OCI-LY7 (cell line): ENCODE measurements around the gene CELF2. TPM values are rescaled to one million over a fixed set of nuclear protein-coding genes. Genes with fewer than 3 reads are reported as not detected.

Experiments
- BruUV-seq: library from RNA; stranded (reverse); fragments of 400-500 nt; replicated peaks from 2 replicates; lab custom pipeline; 2021; lab: Mats Ljungman, UMichigan
- CTCF ChIA-PET: fragments of 300-600 bp; sonication (Branson Sonifier 250); formaldehyde crosslinking; loops from one replicate; lab custom pipeline; 2022; ENCODE audit warnings: antibody characterized with exemption; ENCODE audit not compliant: unreplicated experiment; lab: Charles Lee
- POLR2A ChIA-PET: fragments of 300-600 bp; sonication (Branson Sonifier 250); formaldehyde crosslinking; loops from one replicate; lab custom pipeline; 2022; ENCODE audit warnings: antibody characterized with exemption; lab: Charles Lee
- DNase-seq: peaks from one replicate; pipeline ENCODE4 v3.0.0-alpha.2; 2015; ENCODE audit warnings: low spot score
- H2AFZ ChIP-seq: fragments of 200-600 bp; sonication (generic), shearing (Covaris generic); 2 replicates; pipeline ENCODE4 v1.6.1; 2014; ENCODE audit warnings: mild to moderate bottlenecking, antibody characterized with exemption, low read length, moderate library complexity
- H3K27ac ChIP-seq: fragments of 200-600 bp; sonication (generic); 2 replicates; pipeline ENCODE4 v1.5.1; 2014; ENCODE audit warnings: mixed run types, low read depth, mild to moderate bottlenecking, moderate library complexity, low read length, inconsistent platforms; ENCODE audit not compliant: poor library complexity, severe bottlenecking
- H3K36me3 ChIP-seq: fragments of 200-600 bp; sonication (generic); 2 replicates; pipeline ENCODE4 v1.6.1; 2014; ENCODE audit warnings: mild to moderate bottlenecking, antibody characterized with exemption, low read length, moderate library complexity, mixed read lengths; ENCODE audit not compliant: insufficient read depth
- H3K4me1 ChIP-seq: fragments of 200-600 bp; sonication (generic); 2 replicates; pipeline ENCODE4 v1.5.1; 2014; ENCODE audit warnings: mild to moderate bottlenecking, low read length; ENCODE audit not compliant: insufficient read depth, poor library complexity, severe bottlenecking
- H3K4me2 ChIP-seq: fragments of 200-600 bp; sonication (generic); 2 replicates; pipeline ENCODE4 v1.6.1; 2014; ENCODE audit warnings: mild to moderate bottlenecking, low read length
- H3K4me3 ChIP-seq: fragments of 200-600 bp; sonication (generic); 2 replicates; pipeline ENCODE4 v1.5.1; 2014; ENCODE audit warnings: mild to moderate bottlenecking, low read depth, low read length; ENCODE audit not compliant: poor library complexity, severe bottlenecking
- H3K79me2 ChIP-seq: fragments of 200-600 bp; sonication (generic); 2 replicates; pipeline ENCODE4 v1.6.1; 2016; ENCODE audit warnings: low read depth, mild to moderate bottlenecking, low read length, moderate library complexity, mixed read lengths; ENCODE audit not compliant: insufficient read depth
- H3K9me2 ChIP-seq: fragments of 200-600 bp; sonication (generic); 2 replicates; pipeline ENCODE4 v1.6.1; 2016; ENCODE audit warnings: mild to moderate bottlenecking, low read length, mixed read lengths; ENCODE audit not compliant: insufficient read depth
- H3K9me3 ChIP-seq: fragments of 200-600 bp; sonication (generic); 2 replicates; pipeline ENCODE4 v1.6.1; 2014; ENCODE audit warnings: mild to moderate bottlenecking, mixed run types, low read length, mixed read lengths
- H4K20me1 ChIP-seq: fragments of 200-600 bp; sonication (generic); 2 replicates; pipeline ENCODE4 v1.6.1; 2014; ENCODE audit warnings: mild to moderate bottlenecking, antibody characterized with exemption, low read length, moderate library complexity, mixed read lengths; ENCODE audit not compliant: insufficient read depth
- CTCF ChIP-seq: fragments of 200-600 bp; sonication (generic); conservative IDR thresholded peaks from 2 replicates; pipeline ENCODE4 v1.5.1; 2014; ENCODE audit warnings: mild to moderate bottlenecking, antibody characterized with exemption, low read length, moderate library complexity, mixed read lengths
- EZH2phosphoT487 ChIP-seq: fragments of 200-600 bp; sonication (generic); IDR thresholded peaks from 2 replicates; pipeline ENCODE4 v1.6.1; 2018; ENCODE audit warnings: low read depth, borderline replicate concordance, mild to moderate bottlenecking, mixed run types, antibody characterized with exemption, low read length, moderate library complexity, mixed read lengths
- intact Hi-C: fragments of 100-400 bp; cut with micrococcal nuclease; formaldehyde crosslinking; loops from one replicate; pipeline ENCODE4 v1.10.0; 2022; ENCODE audit not compliant: unreplicated experiment
- total RNA-seq, 2 experiments: library from RNA; depleted of rRNA in 1 of 2; stranded (reverse); fragments of >200 nt in 1 of 2; shearing (Covaris generic) in 1 of 2; gene quantifications; 2 replicates each; pipeline ENCODE4 v1.2.3, GENCODE V29; 2014 to 2022

Gene CELF2
- total RNA-seq, 2 experiments from 2014 or later: 5.4 to 19.1 TPM

GRCh38 chr10:11231285-11231684 is 213.6 kb downstream of the CELF2 start:
- Histone ChIP-seq H3K4me2 (no peak overlapping the region), H3K36me3 (no peaks in the 10 kb centered on the region), H3K79me2 (no peaks in the 10 kb centered on the region), H3K27ac (no peak overlapping the region), H3K4me1 (no peaks in the 10 kb centered on the region), H3K4me3 (no peak overlapping the region), H3K9me3 (no peaks in the 10 kb centered on the region), H2AFZ (no peak overlapping the region), H4K20me1 (no peaks in the 10 kb centered on the region), H3K9me2 (no peaks in the 10 kb centered on the region)
- CTCF ChIA-PET: no interaction called here
- intact Hi-C loops: no loop called here
- BruUV-seq: no TSS peak
- POLR2A ChIA-PET: interaction anchor here (0.7 to 1.1 kb wide), 4 partner anchors 11 to 946 kb away, joined by 3 to 4 read pairs (median 4); no protein-coding TSS in a partner anchor
- TF ChIP-seq CTCF (no peak), EZH2phosphoT487 (no peak)
- no peak for DNase-seq

- ChIA-PET CTCF (no interaction called here), POLR2A (interaction anchor here (0.7 to 1.5 kb wide), 3 partner anchors 10 to 947 kb away, joined by 3 to 4 read pairs (median 3); no protein-coding TSS in a partner anchor)
- no peaks in the 10 kb centered on the region for H3K79me2 ChIP-seq
- intact Hi-C loops: no loop called here
- BruUV-seq: no TSS peak
- no peak overlapping the region for H3K27ac ChIP-seq
- no peaks in the 10 kb centered on the region for H3K4me1 ChIP-seq
- TF ChIP-seq EZH2phosphoT487 (no peak), CTCF (no peak)
- H3K4me2 ChIP-seq: no peak overlapping the region
- H3K9me3 ChIP-seq: no peaks in the 10 kb centered on the region
- no peak overlapping the region for H3K4me3 ChIP-seq
- no peak overlapping the region for H2AFZ ChIP-seq
- no peak for DNase-seq
- no peaks in the 10 kb centered on the region for H3K36me3 ChIP-seq
- H3K9me2 ChIP-seq: no peaks in the 10 kb centered on the region
- no peaks in the 10 kb centered on the region for H4K20me1 ChIP-seq
Measured at GRCh38 chr10:11232222-11232961, 214.7 kb downstream of the CELF2 start.
